Measurements from ENCODE around the gene RRP9.
"Not testable (repeated sequence)": the region's sequence is repeated elsewhere in the genome, so short reads cannot be mapped to it uniquely, and the experiment has no call there.

Gene RRP9

DNA sequence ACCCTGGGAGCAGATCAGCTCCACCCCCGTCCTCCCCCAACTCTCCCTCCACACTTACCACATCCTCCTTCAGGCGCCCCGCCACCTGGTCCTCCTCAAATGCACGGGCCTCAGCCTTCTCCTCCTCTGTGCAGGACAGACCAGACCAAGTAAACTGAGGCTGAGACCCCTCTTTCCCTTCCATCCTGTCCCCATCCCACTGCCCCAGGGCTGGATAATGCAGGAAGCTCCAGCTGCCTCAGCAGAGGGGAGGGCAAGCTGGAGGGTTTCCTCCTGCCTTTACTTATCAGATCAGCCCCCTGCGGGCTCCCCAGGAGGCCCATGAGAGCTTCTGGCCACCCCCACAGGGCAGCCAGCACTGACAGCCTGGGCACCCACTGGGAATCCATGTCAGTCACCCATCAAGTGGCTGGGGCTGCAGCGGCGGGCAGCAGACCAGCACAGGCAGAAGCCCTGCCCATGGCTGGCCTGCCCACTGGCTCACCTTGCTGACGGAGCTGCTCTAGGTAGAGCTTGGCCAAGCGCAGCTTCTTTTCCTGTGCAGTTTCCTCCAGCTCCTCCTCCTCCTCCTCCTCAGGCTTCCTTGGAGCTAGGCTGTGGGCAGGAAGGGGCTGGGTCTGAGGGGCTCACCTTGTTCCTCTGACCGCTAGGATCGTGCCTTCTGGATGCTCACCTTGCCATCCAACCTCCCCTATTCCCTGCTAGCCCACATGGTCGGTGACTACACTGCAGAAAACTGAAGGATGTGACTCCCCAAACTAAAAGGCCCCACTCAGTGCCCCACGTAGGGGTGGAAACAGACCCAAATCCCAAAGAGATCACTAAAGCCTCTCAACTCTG is 3.9 kb downstream of the RRP9 start:
- in situ Hi-C loops (cut with HindIII; ENCODE audit: low pct_unique_long_range_greater_than_20kb, low sequenced_read_pairs) = no loop called here
- no peak for TF ChIP-seq JUND (IDR thresholded peaks at IDR 0.05; ENCODE audit: low read depth)
- DNase-seq (ENCODE audit: low read depth in 1 of 2, low spot score in 1 of 2) = no peak

- no peak for DNase-seq (ENCODE audit: low read depth in 1 of 2, low spot score in 1 of 2)
- in situ Hi-C loops (cut with HindIII; ENCODE audit: low pct_unique_long_range_greater_than_20kb, low sequenced_read_pairs) = no loop called here
- TF ChIP-seq JUND (IDR thresholded peaks at IDR 0.05; ENCODE audit: low read depth) = no peak
These were observed 4.7 kb downstream of the RRP9 start for GRCh38 chr3:51937014-51937413.

- in situ Hi-C loops (cut with HindIII; ENCODE audit: low pct_unique_long_range_greater_than_20kb, low sequenced_read_pairs) = no loop called here
These were observed 5.6 kb downstream of the RRP9 start for GRCh38 chr3:51935886-51936755.

DNA sequence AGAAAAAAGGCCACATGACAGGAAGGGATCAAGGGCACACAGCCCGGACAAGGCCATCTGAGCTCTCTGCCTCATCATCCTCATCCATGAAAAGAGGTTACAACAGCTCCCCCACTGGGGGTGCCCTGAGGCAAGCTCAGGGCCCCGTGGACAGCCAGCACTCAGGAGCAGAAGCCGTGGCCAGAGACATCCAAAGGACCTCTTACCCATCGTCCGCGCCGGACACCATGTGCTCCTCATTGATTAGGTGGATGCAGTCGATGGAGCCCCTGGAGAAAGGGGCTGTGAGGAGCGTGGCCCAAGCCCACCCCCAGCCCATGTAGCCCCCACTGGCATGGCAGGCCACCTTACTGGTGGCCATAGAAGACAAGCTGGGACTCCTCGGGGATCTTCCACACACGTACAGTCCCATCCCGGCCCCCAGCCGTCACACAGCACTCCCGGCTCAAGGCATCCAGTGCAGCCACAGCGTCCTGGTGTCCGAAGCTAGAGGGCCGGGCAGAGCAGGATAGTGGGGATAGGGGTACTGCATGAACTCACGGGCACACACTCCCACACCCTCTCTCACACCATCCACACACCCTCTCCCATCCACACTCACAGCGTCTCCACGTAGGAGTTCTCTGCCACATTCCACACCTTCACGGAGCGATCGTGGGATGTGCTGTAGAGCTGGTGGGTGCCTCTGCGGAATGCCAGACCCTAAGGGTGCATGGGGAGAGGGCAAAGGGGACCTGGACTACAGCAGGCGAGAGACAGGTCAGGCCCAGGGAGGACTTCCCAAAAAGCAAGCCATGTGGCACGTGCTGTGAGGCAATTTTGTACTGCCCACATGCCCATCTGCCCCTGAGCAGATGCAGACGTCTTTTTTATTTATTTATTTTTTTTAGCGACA is 6.5 kb downstream of the RRP9 start:
- TF ChIP-seq JUND (IDR thresholded peaks at IDR 0.05; ENCODE audit: low read depth) = no peak
- in situ Hi-C loops (cut with HindIII; ENCODE audit: low pct_unique_long_range_greater_than_20kb, low sequenced_read_pairs) = no loop called here
- DNase-seq (ENCODE audit: low read depth in 1 of 2, low spot score in 1 of 2) = no peak

More at GRCh38 chr3:51935886-51936755, 5.6 kb downstream of the RRP9 start:
- DNase-seq (ENCODE audit: low read depth in 1 of 2, low spot score in 1 of 2) = no peak
- no peak for TF ChIP-seq JUND (IDR thresholded peaks at IDR 0.05; ENCODE audit: low read depth)

DNA sequence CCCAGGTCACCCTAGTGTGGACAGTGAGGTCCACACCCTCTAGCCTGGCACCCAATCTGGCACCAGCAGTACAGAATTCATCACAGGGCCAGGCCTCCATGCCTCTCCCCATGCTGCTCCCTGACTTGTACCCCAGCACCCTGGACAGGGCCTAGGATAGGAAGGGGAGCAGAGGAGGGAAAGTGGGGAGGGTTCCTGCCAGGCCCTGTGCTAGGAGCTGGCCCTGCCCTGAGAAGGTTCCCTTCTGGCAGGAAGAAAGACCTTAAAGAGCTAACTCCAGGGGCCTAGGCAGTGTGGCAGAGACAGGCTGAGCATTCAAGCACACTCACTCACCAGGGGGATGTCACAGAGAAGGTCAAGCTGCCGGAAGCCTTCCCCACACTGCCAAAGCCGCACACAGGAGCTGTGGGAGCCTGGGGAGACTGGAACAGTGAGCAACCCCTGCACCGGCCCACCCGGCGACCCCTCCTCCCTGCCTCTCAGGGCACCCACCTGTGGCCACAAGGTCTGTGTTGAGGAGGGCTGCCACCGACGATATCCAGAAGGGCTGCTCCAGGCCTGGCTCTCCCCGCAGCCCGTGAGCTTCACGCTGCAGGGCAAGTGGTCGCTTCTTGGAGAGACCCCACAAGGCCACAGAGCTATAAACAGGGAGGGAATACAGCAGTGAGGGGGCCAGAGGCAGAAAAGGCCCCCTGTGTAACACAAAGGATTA is 7.4 kb downstream of the RRP9 start:
- no peak for DNase-seq (ENCODE audit: low read depth in 1 of 2, low spot score in 1 of 2)
- in situ Hi-C loops (cut with HindIII; ENCODE audit: low pct_unique_long_range_greater_than_20kb, low sequenced_read_pairs) = no loop called here
- TF ChIP-seq JUND (IDR thresholded peaks at IDR 0.05; ENCODE audit: low read depth) = no peak

DNA sequence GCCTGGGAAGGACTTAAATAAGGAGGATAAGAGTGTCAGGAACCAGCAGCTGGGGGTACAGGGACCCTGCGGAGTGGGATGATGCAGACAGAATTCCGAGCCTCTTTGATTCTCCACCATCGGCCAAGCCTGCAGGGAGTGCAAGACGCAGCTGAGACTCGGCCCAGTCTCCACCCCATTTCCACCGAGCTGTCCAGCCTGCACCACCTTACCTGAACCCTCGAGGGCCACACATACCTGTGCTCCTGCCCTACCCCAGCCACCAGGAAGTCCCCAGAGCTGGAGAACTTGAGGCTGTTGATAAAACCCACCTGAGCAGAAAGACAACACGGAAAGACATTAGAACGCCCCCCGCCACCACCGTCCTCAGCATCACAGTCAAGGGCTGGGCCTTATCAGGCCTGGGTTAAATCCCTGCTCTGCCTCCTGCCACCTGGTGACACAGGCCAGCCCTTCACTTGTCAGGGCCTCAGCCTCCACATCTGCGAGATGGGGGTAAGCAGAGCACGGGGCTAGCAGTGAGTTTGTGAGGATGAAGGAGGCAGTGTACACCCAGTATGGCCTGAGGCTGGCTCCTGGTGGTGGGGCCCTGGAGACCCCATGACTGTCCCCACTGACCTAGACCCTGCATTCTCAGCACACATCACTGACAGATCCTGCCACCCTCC is 8.1 kb downstream of the RRP9 start:
- TF ChIP-seq JUND (IDR thresholded peaks at IDR 0.05; ENCODE audit: low read depth) = no peak
- DNase-seq (ENCODE audit: low read depth in 1 of 2, low spot score in 1 of 2) = no peak
- in situ Hi-C loops (cut with HindIII; ENCODE audit: low pct_unique_long_range_greater_than_20kb, low sequenced_read_pairs) = no loop called here

DNA sequence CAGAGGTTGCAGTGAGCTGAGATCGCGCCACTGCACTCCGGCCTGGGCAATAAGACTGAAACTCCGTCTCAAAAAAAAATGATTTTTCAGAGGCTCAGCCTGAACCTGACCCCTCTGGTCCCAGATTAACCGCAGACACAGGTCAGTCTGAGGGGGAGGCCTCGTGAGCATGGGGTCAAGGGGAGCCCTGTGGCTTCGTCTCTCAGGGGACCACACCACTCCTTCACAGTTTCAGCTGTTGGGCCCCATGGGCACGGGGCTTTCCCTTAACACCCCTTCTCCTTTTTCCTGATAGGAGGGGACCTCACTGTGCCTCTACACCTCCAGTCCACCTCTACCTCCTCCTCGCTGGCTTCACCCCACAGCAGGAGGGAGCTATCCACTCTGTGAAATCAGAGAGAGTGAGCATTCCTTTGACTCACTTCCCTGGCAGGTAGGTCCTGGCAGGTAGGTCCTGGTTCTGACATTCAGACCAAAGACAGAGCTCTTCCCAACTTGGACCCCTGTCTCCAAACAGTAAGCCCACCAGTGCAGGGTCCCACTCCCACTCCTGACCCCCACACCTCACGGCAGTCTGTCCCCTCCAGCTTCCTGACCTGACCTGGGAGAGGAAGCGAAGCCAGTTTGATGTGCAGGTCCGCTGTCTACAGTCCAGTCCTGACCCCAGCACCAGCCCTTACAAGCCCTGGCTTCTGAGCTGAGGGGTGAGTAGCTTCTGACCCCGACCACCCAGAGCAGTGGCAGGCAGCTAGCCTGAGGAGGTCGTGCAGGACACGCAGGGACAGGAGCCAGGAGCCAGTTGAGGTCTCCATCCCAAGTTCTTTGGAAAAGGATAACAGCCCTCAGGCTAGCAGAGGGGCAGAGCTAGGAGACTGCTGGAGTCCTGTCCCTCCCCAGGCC is 9.0 kb downstream of the RRP9 start:
- no peak for TF ChIP-seq JUND (IDR thresholded peaks at IDR 0.05; ENCODE audit: low read depth)
- in situ Hi-C loops (cut with HindIII; ENCODE audit: low pct_unique_long_range_greater_than_20kb, low sequenced_read_pairs) = no loop called here
- DNase-seq (ENCODE audit: low read depth in 1 of 2, low spot score in 1 of 2) = no peak

DNA sequence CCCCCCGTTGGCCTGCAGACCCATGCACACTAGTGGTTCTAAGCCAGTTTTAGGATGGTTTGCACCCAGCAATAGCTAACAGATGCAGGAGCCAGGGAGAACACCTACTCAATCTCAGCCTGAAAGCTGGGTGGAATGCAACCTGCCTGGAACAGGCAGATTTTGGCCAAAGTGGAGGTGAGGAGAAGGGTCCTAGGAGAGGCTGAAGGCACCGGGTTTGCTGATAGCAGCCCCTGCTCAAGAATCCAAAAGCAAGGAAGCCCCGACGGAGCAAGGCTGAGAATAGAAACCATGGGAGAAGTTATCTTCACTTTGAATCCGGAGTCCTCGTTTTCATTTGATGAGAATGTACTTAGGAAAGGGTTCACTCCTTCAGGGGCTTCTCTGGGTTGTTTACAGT is 9.9 kb downstream of the RRP9 start:
- in situ Hi-C loops (cut with HindIII; ENCODE audit: low pct_unique_long_range_greater_than_20kb, low sequenced_read_pairs) = no loop called here
- TF ChIP-seq JUND (IDR thresholded peaks at IDR 0.05; ENCODE audit: low read depth) = no peak
- DNase-seq (ENCODE audit: low read depth in 1 of 2, low spot score in 1 of 2) = no peak

- in situ Hi-C loops (cut with HindIII; ENCODE audit: low pct_unique_long_range_greater_than_20kb, low sequenced_read_pairs) = no loop called here
- no peak for DNase-seq (ENCODE audit: low read depth in 1 of 2, low spot score in 1 of 2)
- no peak for TF ChIP-seq JUND (IDR thresholded peaks at IDR 0.05; ENCODE audit: low read depth)
These were observed 11.3 kb downstream of the RRP9 start for GRCh38 chr3:51930439-51930838.

DNA sequence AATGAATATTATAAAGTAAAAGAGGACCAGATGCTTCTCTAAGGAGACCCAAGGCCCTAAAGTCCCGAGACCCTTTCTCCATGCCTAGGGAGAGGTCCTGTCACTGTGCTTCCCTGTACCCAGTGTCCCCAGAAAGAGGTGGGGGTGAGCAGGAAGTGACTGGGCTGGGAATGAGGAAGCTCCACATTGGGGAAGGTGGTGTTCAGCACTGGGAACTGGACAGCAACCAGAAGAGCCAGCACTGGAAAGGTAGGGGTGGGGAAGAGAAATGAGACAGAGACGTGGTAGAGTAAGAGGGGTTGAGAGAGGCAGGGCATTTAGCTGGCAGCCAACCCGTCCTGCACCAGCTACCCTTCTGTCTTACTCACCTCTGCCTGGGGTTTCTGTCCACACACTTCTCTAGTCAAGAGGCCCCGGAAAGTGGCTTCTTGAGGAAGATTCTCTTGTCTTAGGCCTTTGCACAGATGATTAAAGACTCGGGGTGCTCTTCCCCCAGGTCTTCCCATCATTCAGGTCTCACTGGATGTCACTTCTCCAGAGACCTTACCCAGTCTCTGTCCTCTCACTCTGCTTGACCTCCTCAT is 12.2 kb downstream of the RRP9 start:
- in situ Hi-C loops (cut with HindIII; ENCODE audit: low pct_unique_long_range_greater_than_20kb, low sequenced_read_pairs) = no loop called here
- TF ChIP-seq JUND (IDR thresholded peaks at IDR 0.05; ENCODE audit: low read depth) = no peak
- DNase-seq (ENCODE audit: low read depth in 1 of 2, low spot score in 1 of 2) = peak; percentile 47 to 55

GRCh38 chr3:51928981-51929380 is 12.7 kb downstream of the RRP9 start:
- in situ Hi-C loops (cut with HindIII; ENCODE audit: low pct_unique_long_range_greater_than_20kb, low sequenced_read_pairs); DNase-seq (ENCODE audit: low read depth in 1 of 2, low spot score in 1 of 2): not testable (repeated sequence)

Data from T47D (cell line).